H9 (cell line): ENCODE results near the gene PHF5A. TPM values are rescaled to one million over a fixed set of nuclear protein-coding genes. Genes with fewer than 3 reads are reported as not detected.
A peak's percentile ranks its signal among the peaks of the same experiment; 100 is the strongest.
"Not testable (repeated sequence)": the region's sequence is repeated elsewhere in the genome, so short reads cannot be mapped to it uniquely, and the experiment has no call there.

Experiments used
- DNase-seq: peaks from one replicate; pipeline ENCODE4 v3.0.0-alpha.2; 2017
- H2AFZ ChIP-seq: one replicate; pipeline ENCODE4 v1.6.1; 2013; ENCODE audit warnings: mild to moderate bottlenecking, low read length, control low read depth, moderate library complexity
- H2AK5ac ChIP-seq: 2 replicates; pipeline ENCODE4 v1.6.1; 2013; ENCODE audit warnings: low read length, control low read depth, mixed read lengths; ENCODE audit not compliant: insufficient read length
- H2BK120ac ChIP-seq: one replicate; pipeline ENCODE4 v1.6.1; 2013; ENCODE audit warnings: low read depth, mild to moderate bottlenecking, low read length, control low read depth, inconsistent platforms; ENCODE audit not compliant: poor library complexity, severe bottlenecking
- H2BK12ac ChIP-seq: 2 replicates; pipeline ENCODE4 v1.6.1; 2013; ENCODE audit warnings: low read length, control low read depth, mixed read lengths, low read depth; ENCODE audit not compliant: insufficient read length
- H2BK15ac ChIP-seq: 2 replicates; pipeline ENCODE4 v1.6.1; 2013; ENCODE audit warnings: low read depth, low read length, control low read depth
- H2BK20ac ChIP-seq: one replicate; pipeline ENCODE4 v1.6.1; 2013; ENCODE audit warnings: low read depth, mild to moderate bottlenecking, low read length, control low read depth, inconsistent platforms; ENCODE audit not compliant: poor library complexity, severe bottlenecking
- H2BK5ac ChIP-seq: 2 replicates; pipeline ENCODE4 v1.6.1; 2013; ENCODE audit warnings: low read length, control low read depth, mixed read lengths; ENCODE audit not compliant: insufficient read length
- H3K14ac ChIP-seq: 2 replicates; pipeline ENCODE4 v1.6.1; 2013; ENCODE audit warnings: low read length, control low read depth; ENCODE audit not compliant: insufficient read depth
- H3K18ac ChIP-seq: 2 replicates; pipeline ENCODE4 v1.6.1; 2013; ENCODE audit warnings: low read depth, mild to moderate bottlenecking, mixed read lengths, low read length, control low read depth; ENCODE audit not compliant: insufficient read length
- H3K23ac ChIP-seq: 2 replicates; pipeline ENCODE4 v1.6.1; 2013; ENCODE audit warnings: low read length, control low read depth, mixed read lengths, low read depth; ENCODE audit not compliant: insufficient read length
- H3K23me2 ChIP-seq: 2 replicates; pipeline ENCODE4 v1.6.1; 2013; ENCODE audit warnings: low read depth, mild to moderate bottlenecking, mixed read lengths, low read length, control low read depth; ENCODE audit not compliant: insufficient read length, poor library complexity, severe bottlenecking
- H3K27ac ChIP-seq: 2 replicates; pipeline ENCODE4 v1.5.1; 2013; ENCODE audit warnings: low read length, control low read depth, mixed read lengths, low read depth; ENCODE audit not compliant: insufficient read length
- H3K27me3 ChIP-seq: 2 replicates; pipeline ENCODE4 v1.6.1; 2013; ENCODE audit warnings: low read length, control low read depth, inconsistent platforms; ENCODE audit not compliant: insufficient read depth
- H3K4ac ChIP-seq: 2 replicates; pipeline ENCODE4 v1.6.1; 2013; ENCODE audit warnings: low read depth, mild to moderate bottlenecking, control low read depth, inconsistent platforms, low read length, moderate library complexity
- H3K4me1 ChIP-seq: 2 replicates; pipeline ENCODE4 v1.6.1; 2013; ENCODE audit warnings: low read length, control low read depth, inconsistent platforms; ENCODE audit not compliant: insufficient read depth
- H3K4me2 ChIP-seq: 2 replicates; pipeline ENCODE4 v1.6.1; 2013; ENCODE audit warnings: low read length, control low read depth, mixed read lengths; ENCODE audit not compliant: insufficient read length, insufficient read depth
- H3K56ac ChIP-seq: 2 replicates; pipeline ENCODE4 v1.6.1; 2013; ENCODE audit warnings: low read depth, mild to moderate bottlenecking, mixed read lengths, low read length, control low read depth; ENCODE audit not compliant: insufficient read length
- H3K79me1 ChIP-seq: 2 replicates; pipeline ENCODE4 v1.6.1; 2013; ENCODE audit warnings: low read depth, mild to moderate bottlenecking, moderate library complexity, low read length, control low read depth, inconsistent platforms; ENCODE audit not compliant: insufficient read depth, poor library complexity, severe bottlenecking
- H3K79me2 ChIP-seq: 2 replicates; pipeline ENCODE4 v1.6.1; 2013; ENCODE audit warnings: low read length, control low read depth, inconsistent platforms; ENCODE audit not compliant: insufficient read depth
- H3K9ac ChIP-seq: 2 replicates; pipeline ENCODE4 v1.6.1; 2013; ENCODE audit warnings: low read length, control low read depth, mixed read lengths; ENCODE audit not compliant: insufficient read length; ENCODE audit errors: extremely low read depth
- H3K9me3 ChIP-seq: one replicate; pipeline ENCODE4 v1.6.1; 2013; ENCODE audit warnings: low read depth, low read length, inconsistent platforms; ENCODE audit not compliant: control insufficient read depth
- H3T11ph ChIP-seq: one replicate; pipeline ENCODE4 v1.6.1; 2013; ENCODE audit warnings: mild to moderate bottlenecking, low read length, control low read depth, inconsistent platforms
- H4K20me1 ChIP-seq: one replicate; pipeline ENCODE4 v1.6.1; 2013; ENCODE audit not compliant: control insufficient read depth, insufficient read length, insufficient read depth
- H4K5ac ChIP-seq: 2 replicates; pipeline ENCODE4 v1.6.1; 2013; ENCODE audit warnings: low read depth, mild to moderate bottlenecking, mixed read lengths, low read length, control low read depth; ENCODE audit not compliant: insufficient read length
- H4K8ac ChIP-seq: replicated peaks from 2 replicates; pipeline ENCODE4 v1.6.1; 2013; ENCODE audit warnings: low read length, control low read depth, mixed read lengths, low read depth; ENCODE audit not compliant: insufficient read length
- H4K91ac ChIP-seq: 2 replicates; pipeline ENCODE4 v1.6.1; 2013; ENCODE audit warnings: low read depth, mild to moderate bottlenecking, moderate library complexity, mixed read lengths, low read length, control low read depth; ENCODE audit not compliant: insufficient read length
- H3K27ac Mint-ChIP-seq, 3 experiments: 2 replicates in 2 of 3; 3 replicates in 1 of 3; pipeline ENCODE4 v1.8.0; 2020 to 2021; ENCODE audit warnings: mixed read lengths in 3 of 3, mild to moderate bottlenecking in 1 of 3, moderate library complexity in 1 of 3
- H3K27me3 Mint-ChIP-seq: 2 replicates; pipeline ENCODE4 v1.8.0; 2021; ENCODE audit warnings: low read depth, mild to moderate bottlenecking, moderate library complexity, mixed read lengths
- H3K36me3 Mint-ChIP-seq, 3 experiments: 2 replicates in 2 of 3; 3 replicates in 1 of 3; pipeline ENCODE4 v1.8.0; 2020 to 2021; ENCODE audit warnings: low read depth in 3 of 3, mixed read lengths in 3 of 3; ENCODE audit not compliant: insufficient read depth in 1 of 3
- H3K4me1 Mint-ChIP-seq, 2 experiments: 2 replicates each; pipeline ENCODE4 v1.8.0; 2020; ENCODE audit warnings: mixed read lengths in 2 of 2
- H3K4me3 Mint-ChIP-seq, 2 experiments: 2 replicates in 1 of 2; 3 replicates in 1 of 2; pipeline ENCODE4 v1.8.0; 2020 to 2021; ENCODE audit warnings: mild to moderate bottlenecking in 2 of 2, mixed read lengths in 2 of 2, moderate library complexity in 1 of 2
- H3K9me3 Mint-ChIP-seq, 2 experiments: 2 replicates in 1 of 2; 3 replicates in 1 of 2; pipeline ENCODE4 v1.8.0; 2020; ENCODE audit warnings: mild to moderate bottlenecking in 2 of 2, mixed read lengths in 2 of 2, moderate library complexity in 1 of 2
- CTCF ChIP-seq: fragments of 200-600 bp; sonication (generic); conservative IDR thresholded peaks from 3 replicates; pipeline ENCODE4 v1.8.0; 2021; ENCODE audit warnings: antibody characterized with exemption, mild to moderate bottlenecking
- WGBS: extraction: QIAGEN DNeasy Blood & Tissue Kit; methylation state at CpG from one replicate; pipeline ENCODE4 v1.1.7; 2013; ENCODE audit warnings: missing lambda C conversion rate, low lambda C conversion rate, mixed read lengths; ENCODE audit not compliant: insufficient read length; ENCODE audit errors: extremely low coverage; 5-methylcytosine and 5-hydroxymethylcytosine counted together
- total RNA-seq: library from RNA; stranded (reverse); gene quantifications from 2 replicates; pipeline ENCODE4 v1.2.1, GENCODE V29; 2021

The PHF5A gene
- total RNA-seq, 1 experiment from 2014 or later: 114 TPM

DNA sequence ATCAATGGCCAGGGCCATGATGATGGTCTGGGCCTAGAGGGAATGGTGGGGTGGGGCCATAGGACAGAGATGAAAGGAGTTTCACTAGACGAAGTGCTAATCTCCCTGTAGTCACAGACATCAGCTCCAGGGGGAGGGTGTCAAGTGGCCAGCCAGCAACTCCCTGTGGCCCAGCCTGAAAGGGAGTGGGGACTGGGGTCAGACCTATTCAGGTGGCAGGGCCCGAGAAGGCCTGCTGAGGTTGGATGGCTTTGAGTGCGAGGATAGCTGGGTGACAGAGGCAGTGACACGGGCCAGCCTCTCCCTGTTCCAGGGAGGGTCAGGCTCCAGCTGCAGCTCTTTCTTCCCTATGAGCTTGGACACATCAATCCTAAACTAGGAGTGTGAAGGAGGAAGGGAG is 32.9 kb downstream of the PHF5A start:
- no peaks in the 10 kb centered on the region for H3K4me1 Mint-ChIP-seq
- Histone ChIP-seq H2AFZ (no peak overlapping the region), H3K27ac (no peak overlapping the region), H3K14ac (no peak overlapping the region), H4K5ac (no peak overlapping the region), H3K27me3 (no peaks in the 10 kb centered on the region), H4K20me1 (no peaks in the 10 kb centered on the region), H3K79me2 (no peaks in the 10 kb centered on the region; the same call in 1 of the 2 replicates), H2BK15ac (no peak overlapping the region), H3K9me3 (no peaks in the 10 kb centered on the region), H3K4me1 (no peaks in the 10 kb centered on the region), H2AK5ac (no peak overlapping the region), H4K8ac (no peak overlapping the region), H3K4ac (no peak overlapping the region), H3K23me2 (no peaks in the 10 kb centered on the region), H3K23ac (no peak overlapping the region), H3K56ac (no peak overlapping the region), H3K9ac (no peak overlapping the region), H2BK5ac (no peak overlapping the region), H3K18ac (no peak overlapping the region), H2BK12ac (no peak overlapping the region), H3K79me1 (no peaks in the 10 kb centered on the region), H2BK20ac (no peak overlapping the region), H2BK120ac (no peak overlapping the region), H3T11ph (no peak overlapping the region), H4K91ac (no peak overlapping the region), H3K4me2 (no peak overlapping the region)
- peaks cover 37 to 80% (median 53%) of the 10 kb centered on the region in 3 experiments; a peak in 6 of 7 replicates for H3K36me3 Mint-ChIP-seq
- no peak for TF ChIP-seq CTCF
- no peak overlapping the region for H3K4me3 Mint-ChIP-seq
- no peak for DNase-seq
- WGBS: no CpG with 5 or more reads among the region's 4 CpGs
- peak overlapping the region in 1 of 3 experiments; percentile 83; a peak in 1 of 7 replicates for H3K27ac Mint-ChIP-seq
- peaks cover 2% of the 10 kb centered on the region; the same call in 1 of the 2 replicates for H3K27me3 Mint-ChIP-seq
- H3K9me3 Mint-ChIP-seq: no peaks in the 10 kb centered on the region

GRCh38 chr22:41434361-41435003 is 34.0 kb downstream of the PHF5A start:
- H2BK12ac ChIP-seq, H2AK5ac ChIP-seq, H3K27me3 Mint-ChIP-seq, H3K4me2 ChIP-seq, H3K4me3 Mint-ChIP-seq, H4K91ac ChIP-seq, H3K14ac ChIP-seq, H4K5ac ChIP-seq, DNase-seq, H3K27ac ChIP-seq, H3K4me1 Mint-ChIP-seq, H3K79me1 ChIP-seq, H3K56ac ChIP-seq, H2BK15ac ChIP-seq, H2BK20ac ChIP-seq, H3K18ac ChIP-seq, H3K4ac ChIP-seq, H3K79me2 ChIP-seq, H3K23me2 ChIP-seq, H3K4me1 ChIP-seq, H4K8ac ChIP-seq, H3K9me3 ChIP-seq, H3K9ac ChIP-seq, H2BK120ac ChIP-seq, H4K20me1 ChIP-seq, H2BK5ac ChIP-seq, H3T11ph ChIP-seq, H3K9me3 Mint-ChIP-seq, H3K27me3 ChIP-seq, H2AFZ ChIP-seq, H3K23ac ChIP-seq: not testable (repeated sequence)
- WGBS: no CpG with 5 or more reads among the region's 5 CpGs
- Mint-ChIP-seq H3K36me3 (peaks cover 37 to 72% (median 50%) of the 10 kb centered on the region in 3 experiments; a peak in 6 of 7 replicates), H3K27ac (peak overlapping the region in 1 of 3 experiments; percentile 92; a peak in 3 of 7 replicates)
